Lower leg skin (tissue), 4 donors: Measurements from ENCODE around the gene FOXC2. TPM values are rescaled to one million over a fixed set of nuclear protein-coding genes. Genes with fewer than 3 reads are reported as not detected.

Source experiments
- DNase-seq, 2 donors: peaks; one replicate each; pipeline ENCODE4 v3.0.0-alpha.2; 2019; ENCODE audit warnings: low spot score in 2 of 2
- H3K4me3 ChIP-seq: fragments of 200-600 bp; sonication (generic); 2 replicates; pipeline ENCODE4 v1.5.1; 2017; ENCODE audit warnings: mild to moderate bottlenecking, low read depth; ENCODE audit not compliant: poor library complexity, severe bottlenecking
- POLR2A ChIP-seq, 2 donors: fragments of 450-650 bp; IDR thresholded peaks; one replicate each; pipeline ENCODE4 v1.6.1; 2016 to 2017; ENCODE audit warnings: antibody characterized with exemption in 2 of 2, mild to moderate bottlenecking in 1 of 2, moderate library complexity in 1 of 2
- WGBS, 2 donors: methylation state at CpG; one replicate each; pipeline ENCODE4 v1.1.5; 2018; 5-methylcytosine and 5-hydroxymethylcytosine counted together
- intact Hi-C: fragments of 100-400 bp; cut with DNase I; formaldehyde crosslinking; loops from one replicate; pipeline ENCODE4 v1.15.0; 2023; ENCODE audit warnings: low total_unique reads
- total RNA-seq, 4 donors: library from RNA; depleted of rRNA; stranded (reverse); fragments of >200 nt; gene quantifications; one replicate each; pipeline ENCODE4 v1.1.0, GENCODE V29; 2016
- TF ChIP-seq, protein P1 (sequence below), 3 donors: fragments of 450-650 bp; IDR thresholded peaks; one replicate each; pipeline ENCODE4 v1.5.1; 2016; ENCODE audit warnings: antibody characterized with exemption in 3 of 3, mild to moderate bottlenecking in 3 of 3, moderate library complexity in 2 of 3

FOXC2 gene
- total RNA-seq, 4 donors from 2014 or later = 0.16 to 0.32 (median 0.17) TPM; not detected in 1

DNA sequence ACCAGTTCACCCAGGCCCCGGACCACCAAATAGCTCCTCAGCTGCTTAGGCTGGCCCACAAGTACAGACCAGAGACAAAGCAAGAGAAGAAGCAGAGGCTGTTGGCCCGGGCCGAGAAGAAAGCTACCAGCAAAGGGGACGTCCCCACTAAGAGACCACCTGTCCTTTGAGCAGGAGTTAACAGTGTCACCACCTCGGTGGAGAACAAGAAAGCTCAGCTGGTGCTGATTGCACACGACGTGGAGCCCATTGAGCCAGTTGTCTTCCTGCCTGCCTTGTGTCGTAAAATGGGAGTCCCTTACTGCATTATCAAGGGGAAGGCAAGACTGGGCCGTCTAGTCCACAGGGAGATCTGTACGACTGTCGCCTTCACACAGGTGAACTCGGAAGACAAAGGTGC lies 40.9 kb upstream of the FOXC2 start:
- 63 to 67% methylated on average over 12 of the region's 12 CpGs for WGBS, 2 donors

DNA sequence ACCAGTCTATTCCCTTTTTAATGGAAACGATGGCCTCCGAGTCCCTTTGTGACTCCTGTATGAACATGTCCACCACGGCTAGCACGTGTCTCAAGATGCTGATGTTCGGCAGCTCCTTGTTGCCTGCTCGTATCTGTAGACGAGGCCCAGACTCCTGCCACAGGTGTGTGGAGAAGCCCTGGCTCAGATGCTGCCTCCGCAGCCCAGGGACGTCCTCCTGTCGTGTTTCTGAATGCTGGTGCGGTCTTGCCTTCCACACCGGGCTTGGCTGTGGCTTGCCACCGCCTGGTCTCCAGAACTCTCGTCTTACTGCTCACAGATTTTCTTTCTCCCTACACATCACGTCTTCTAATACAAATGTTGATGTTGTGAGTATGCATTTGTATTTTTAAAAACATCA lies 39.3 kb upstream of the FOXC2 start:
- TF ChIP-seq, protein P1, sequence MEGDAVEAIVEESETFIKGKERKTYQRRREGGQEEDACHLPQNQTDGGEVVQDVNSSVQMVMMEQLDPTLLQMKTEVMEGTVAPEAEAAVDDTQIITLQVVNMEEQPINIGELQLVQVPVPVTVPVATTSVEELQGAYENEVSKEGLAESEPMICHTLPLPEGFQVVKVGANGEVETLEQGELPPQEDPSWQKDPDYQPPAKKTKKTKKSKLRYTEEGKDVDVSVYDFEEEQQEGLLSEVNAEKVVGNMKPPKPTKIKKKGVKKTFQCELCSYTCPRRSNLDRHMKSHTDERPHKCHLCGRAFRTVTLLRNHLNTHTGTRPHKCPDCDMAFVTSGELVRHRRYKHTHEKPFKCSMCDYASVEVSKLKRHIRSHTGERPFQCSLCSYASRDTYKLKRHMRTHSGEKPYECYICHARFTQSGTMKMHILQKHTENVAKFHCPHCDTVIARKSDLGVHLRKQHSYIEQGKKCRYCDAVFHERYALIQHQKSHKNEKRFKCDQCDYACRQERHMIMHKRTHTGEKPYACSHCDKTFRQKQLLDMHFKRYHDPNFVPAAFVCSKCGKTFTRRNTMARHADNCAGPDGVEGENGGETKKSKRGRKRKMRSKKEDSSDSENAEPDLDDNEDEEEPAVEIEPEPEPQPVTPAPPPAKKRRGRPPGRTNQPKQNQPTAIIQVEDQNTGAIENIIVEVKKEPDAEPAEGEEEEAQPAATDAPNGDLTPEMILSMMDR (IDR thresholded peaks at IDR 0.05) = no peak
- TF ChIP-seq POLR2A (IDR thresholded peaks at IDR 0.05) = no peak
- DNase-seq = no peak
- WGBS, 2 donors = 77 to 88% methylated on average over 15 of the region's 15 CpGs
- H3K4me3 ChIP-seq = no peak overlapping the region
- intact Hi-C loops = no loop called here

More for the DNA sequence above, 40.9 kb upstream of the FOXC2 start:
- no peak overlapping the region for H3K4me3 ChIP-seq
- no peak for DNase-seq
- intact Hi-C loops = no loop called here
- TF ChIP-seq, protein P1 (IDR thresholded peaks at IDR 0.05) = no peak
- TF ChIP-seq POLR2A (IDR thresholded peaks at IDR 0.05) = no peak

DNA sequence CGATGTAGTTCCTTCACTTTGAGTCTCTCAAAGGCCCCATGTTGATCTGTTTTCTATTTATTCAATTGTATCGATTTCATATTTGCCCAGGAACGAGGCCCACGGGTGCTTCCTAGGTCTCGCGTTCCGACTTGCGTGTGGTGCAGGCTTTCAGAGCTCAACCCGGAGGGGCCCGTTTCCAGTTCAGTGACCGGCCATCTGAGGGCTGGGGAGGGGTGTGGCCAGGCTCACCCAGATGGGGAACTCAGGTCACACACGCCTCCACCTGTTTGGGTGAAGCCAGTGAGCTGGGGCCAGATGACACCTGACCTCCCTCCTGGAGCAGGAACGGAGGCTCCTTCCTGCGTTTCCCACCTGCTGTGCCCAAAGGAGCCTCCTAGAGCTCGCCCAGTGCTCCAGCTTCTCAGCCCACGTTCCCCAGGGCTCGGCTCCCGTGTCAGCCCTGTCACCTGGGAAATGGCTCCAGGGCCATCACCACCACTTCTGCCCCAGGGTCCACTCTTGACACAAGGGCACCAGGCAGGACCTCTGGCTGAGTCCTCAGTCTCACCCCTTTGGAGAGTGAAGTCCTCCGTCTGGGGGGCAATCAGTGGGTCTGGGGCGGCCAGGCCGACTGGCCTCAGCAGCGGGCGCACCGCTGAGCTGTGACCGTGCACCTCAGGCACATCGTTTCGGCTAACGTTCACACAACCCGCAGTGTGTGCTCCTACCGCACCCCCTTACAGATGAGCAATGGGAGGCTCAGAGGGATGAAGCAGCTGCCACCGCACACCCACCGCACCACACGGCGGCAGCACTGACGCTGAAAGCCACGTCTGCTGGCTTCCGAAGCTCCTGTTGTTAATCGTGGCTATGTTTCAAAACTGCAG lies 38.3 kb upstream of the FOXC2 start:
- TF ChIP-seq, protein P1 (IDR thresholded peaks at IDR 0.05) = no peak
- TF ChIP-seq POLR2A (IDR thresholded peaks at IDR 0.05) = no peak
- no peak overlapping the region for H3K4me3 ChIP-seq
- intact Hi-C loops = no loop called here
- 92 to 93% methylated on average over 38 of the region's 38 CpGs for WGBS, 2 donors
- DNase-seq = no peak

DNA sequence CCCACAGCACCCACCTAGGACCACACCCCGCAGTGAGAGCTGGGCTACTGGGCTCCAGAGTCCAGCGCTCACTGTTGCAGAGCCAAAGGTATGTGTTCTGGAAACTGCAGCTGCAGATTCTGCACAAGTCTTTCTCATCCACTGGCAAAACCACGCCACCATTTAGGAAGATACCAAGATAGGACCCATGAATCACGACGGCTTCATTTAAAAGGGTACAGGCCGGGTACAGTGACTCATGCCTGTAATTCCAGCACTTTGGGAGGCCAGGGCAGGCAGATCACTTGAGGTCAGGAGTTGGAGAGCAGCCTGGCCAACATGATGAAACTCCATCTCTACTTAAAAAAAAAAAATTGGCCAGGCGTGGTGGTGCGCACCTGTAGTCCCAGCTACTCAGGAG lies 37.5 kb upstream of the FOXC2 start:
- intact Hi-C loops = no loop called here
- WGBS, 2 donors = 82 to 93% methylated on average over 8 of the region's 8 CpGs
- no peak overlapping the region for H3K4me3 ChIP-seq
- TF ChIP-seq, protein P1 (IDR thresholded peaks at IDR 0.05) = no peak
- no peak for TF ChIP-seq POLR2A (IDR thresholded peaks at IDR 0.05)
- no peak for DNase-seq

DNA sequence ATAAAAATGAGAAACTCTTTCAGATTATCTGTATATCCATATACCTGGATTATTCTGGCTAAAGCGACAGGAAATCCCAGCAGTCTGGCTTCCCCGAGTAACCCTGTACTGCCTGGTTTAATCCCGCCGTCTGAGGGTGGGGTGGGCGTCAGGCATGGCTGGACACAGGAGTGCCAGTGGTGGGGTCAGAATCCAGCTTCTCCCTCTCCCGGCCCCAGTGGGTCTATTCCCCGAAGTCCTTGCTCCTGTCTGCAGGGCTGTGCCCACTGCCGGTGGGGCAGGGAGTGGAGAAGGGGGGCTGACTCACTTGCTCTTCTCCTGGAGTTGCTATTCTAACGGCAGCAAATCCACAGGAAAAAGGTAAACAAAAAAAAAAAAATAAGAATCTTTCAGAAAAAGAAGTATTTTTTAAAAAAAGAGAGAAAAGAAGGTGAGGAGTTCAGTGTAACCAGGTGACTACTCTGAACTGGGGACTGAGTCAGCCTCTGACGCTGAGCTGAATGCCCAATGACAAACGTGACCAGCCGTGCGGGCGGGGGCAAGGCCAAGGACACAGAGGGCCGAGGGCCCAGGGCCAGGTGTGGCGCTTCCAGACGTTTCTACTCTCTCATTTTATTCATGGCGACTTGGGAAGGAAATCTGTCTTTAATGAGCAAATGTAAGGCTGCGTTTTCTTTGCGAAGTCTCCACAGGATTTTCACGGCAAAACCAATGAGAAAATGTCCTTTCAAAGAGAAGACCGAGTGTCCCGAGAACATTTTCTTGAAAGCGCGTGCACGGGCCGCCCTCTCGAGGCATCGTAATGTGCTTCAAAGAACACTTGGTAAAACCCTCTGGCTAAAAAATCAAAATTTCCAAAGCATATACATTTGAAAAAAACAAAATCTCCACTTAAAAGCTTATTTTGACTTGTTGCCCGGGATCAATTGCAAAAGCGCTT lies 36.1 kb upstream of the FOXC2 start:
- TF ChIP-seq POLR2A (IDR thresholded peaks at IDR 0.05) = no peak
- TF ChIP-seq, protein P1 (IDR thresholded peaks at IDR 0.05) = no peak
- intact Hi-C loops = no loop called here
- DNase-seq = no peak
- no peak overlapping the region for H3K4me3 ChIP-seq
- 87 to 88% methylated on average over 31 of the region's 31 CpGs for WGBS, 2 donors
